RWPE2 (cell line): ENCODE measurements around the gene TRIM2.

Source experiments
- ATAC-seq: fragments of 200-7000 bp; cut with Tn5 transposase; 3 replicates; pipeline ENCODE4 v1.9.1; 2021; ENCODE audit warnings: low read depth
- DNase-seq: peaks from one replicate; pipeline ENCODE4 v3.0.0-alpha.2; 2020; ENCODE audit warnings: low spot score
- H3K27ac ChIP-seq: fragments of 450-650 bp; 2 replicates; pipeline ENCODE4 v1.5.1; 2017; ENCODE audit warnings: mild to moderate bottlenecking; ENCODE audit not compliant: poor library complexity, severe bottlenecking
- H3K27me3 ChIP-seq: fragments of 250-450 bp; sonication (Bioruptor Pico); 2 replicates; pipeline ENCODE4 v1.5.1; 2021; ENCODE audit warnings: mild to moderate bottlenecking, moderate library complexity; ENCODE audit not compliant: insufficient read depth, poor library complexity, severe bottlenecking
- H3K36me3 ChIP-seq: fragments of 250-450 bp; sonication (Bioruptor Pico); 2 replicates; pipeline ENCODE4 v1.5.1; 2020; ENCODE audit warnings: low read depth, mild to moderate bottlenecking, moderate library complexity
- H3K4me1 ChIP-seq: fragments of 250-450 bp; sonication (Bioruptor Pico); 2 replicates; pipeline ENCODE4 v1.5.1; 2021; ENCODE audit warnings: mild to moderate bottlenecking, moderate library complexity; ENCODE audit not compliant: insufficient read depth, poor library complexity, severe bottlenecking
- H3K4me3 ChIP-seq: fragments of 250-450 bp; sonication (Bioruptor Pico); 2 replicates; pipeline ENCODE4 v1.5.1; 2021; ENCODE audit warnings: mild to moderate bottlenecking, moderate library complexity; ENCODE audit not compliant: severe bottlenecking
- H3K9me3 ChIP-seq: fragments of 250-450 bp; sonication (Bioruptor Pico); 2 replicates; pipeline ENCODE4 v1.5.1; 2021; ENCODE audit warnings: mild to moderate bottlenecking, moderate library complexity; ENCODE audit not compliant: severe bottlenecking
- TF ChIP-seq, protein P1 (sequence below): fragments of 450-650 bp; IDR thresholded peaks from one replicate; pipeline ENCODE4 v1.5.1; 2017; ENCODE audit warnings: mild to moderate bottlenecking, moderate library complexity; ENCODE audit not compliant: poor library complexity, severe bottlenecking

TRIM2 gene

DNA sequence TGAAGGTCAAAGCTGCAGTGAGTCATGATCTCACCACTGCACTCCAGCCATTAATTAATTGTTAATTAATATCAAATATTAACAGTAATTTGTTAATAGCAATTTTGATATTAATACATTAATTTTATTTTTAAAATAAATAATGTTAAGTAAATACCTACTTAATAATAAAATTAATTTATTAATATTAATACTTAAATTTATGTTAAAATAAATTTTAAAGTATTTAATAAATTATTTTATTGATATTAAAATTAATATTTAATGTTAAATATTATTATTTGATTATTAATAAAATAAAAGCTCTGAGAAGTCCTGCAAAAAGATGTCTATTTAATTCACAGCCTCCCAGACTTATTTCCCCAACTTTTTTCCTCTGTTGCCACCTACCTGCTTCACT is 25.1 kb upstream of the TRIM2 start:
- no peaks in the 10 kb centered on the region for H3K4me1 ChIP-seq
- DNase-seq (no peak), ATAC-seq (no peak)
- H3K27ac ChIP-seq, result no peak overlapping the region
- no peaks in the 10 kb centered on the region for H3K36me3 ChIP-seq
- H3K27me3 ChIP-seq, result no peaks in the 10 kb centered on the region
- TF ChIP-seq, protein P1, sequence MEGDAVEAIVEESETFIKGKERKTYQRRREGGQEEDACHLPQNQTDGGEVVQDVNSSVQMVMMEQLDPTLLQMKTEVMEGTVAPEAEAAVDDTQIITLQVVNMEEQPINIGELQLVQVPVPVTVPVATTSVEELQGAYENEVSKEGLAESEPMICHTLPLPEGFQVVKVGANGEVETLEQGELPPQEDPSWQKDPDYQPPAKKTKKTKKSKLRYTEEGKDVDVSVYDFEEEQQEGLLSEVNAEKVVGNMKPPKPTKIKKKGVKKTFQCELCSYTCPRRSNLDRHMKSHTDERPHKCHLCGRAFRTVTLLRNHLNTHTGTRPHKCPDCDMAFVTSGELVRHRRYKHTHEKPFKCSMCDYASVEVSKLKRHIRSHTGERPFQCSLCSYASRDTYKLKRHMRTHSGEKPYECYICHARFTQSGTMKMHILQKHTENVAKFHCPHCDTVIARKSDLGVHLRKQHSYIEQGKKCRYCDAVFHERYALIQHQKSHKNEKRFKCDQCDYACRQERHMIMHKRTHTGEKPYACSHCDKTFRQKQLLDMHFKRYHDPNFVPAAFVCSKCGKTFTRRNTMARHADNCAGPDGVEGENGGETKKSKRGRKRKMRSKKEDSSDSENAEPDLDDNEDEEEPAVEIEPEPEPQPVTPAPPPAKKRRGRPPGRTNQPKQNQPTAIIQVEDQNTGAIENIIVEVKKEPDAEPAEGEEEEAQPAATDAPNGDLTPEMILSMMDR, result no peak
- no peaks in the 10 kb centered on the region for H3K9me3 ChIP-seq
- no peak overlapping the region for H3K4me3 ChIP-seq

DNA sequence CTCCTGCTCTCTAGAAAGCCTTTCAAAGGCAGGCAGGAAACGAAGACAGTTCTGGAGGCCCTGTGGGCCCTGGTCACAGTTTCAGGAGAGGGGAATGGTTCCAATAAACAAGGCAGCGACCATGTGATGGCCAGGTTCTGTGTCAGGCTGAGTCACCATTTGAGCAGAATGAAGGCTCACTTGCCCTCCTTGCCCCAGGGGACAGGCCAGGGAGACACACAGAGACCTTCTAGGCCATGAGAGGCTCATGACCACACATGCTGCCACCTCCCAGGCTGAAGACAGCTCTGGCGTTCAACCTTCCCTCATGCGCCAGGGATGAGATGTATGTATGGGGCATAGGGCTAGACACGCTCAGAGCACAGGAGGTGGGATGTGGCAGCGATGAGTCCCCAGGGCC is 22.9 kb upstream of the TRIM2 start:
- DNase-seq, result no peak
- H3K27me3 ChIP-seq, result no peaks in the 10 kb centered on the region
- no peak overlapping the region for H3K4me3 ChIP-seq
- TF ChIP-seq, protein P1, result no peak
- H3K27ac ChIP-seq, result no peak overlapping the region
- H3K36me3 ChIP-seq, result no peaks in the 10 kb centered on the region
- H3K4me1 ChIP-seq, result no peaks in the 10 kb centered on the region
- no peaks in the 10 kb centered on the region for H3K9me3 ChIP-seq
- ATAC-seq, result no peak

DNA sequence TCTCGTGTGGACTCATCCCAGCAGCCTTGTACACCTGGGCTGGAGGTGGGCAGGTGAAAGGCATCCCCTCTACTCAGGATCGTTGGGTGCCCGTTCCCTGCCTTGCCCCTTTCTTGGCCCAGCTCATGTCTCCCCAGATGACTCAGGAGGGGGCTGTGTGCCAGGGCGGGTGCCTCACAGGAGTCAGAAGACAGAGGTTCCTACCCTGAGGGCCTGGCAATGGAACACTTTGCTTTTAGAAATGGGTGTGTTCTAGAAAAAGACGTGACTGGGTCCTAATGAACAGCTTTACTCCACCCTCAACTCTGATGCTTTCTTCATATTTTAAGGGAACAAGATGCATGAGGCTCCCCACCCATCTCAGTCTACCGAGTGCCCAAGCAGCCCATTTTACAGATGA is 22.5 kb upstream of the TRIM2 start:
- no peaks in the 10 kb centered on the region for H3K36me3 ChIP-seq
- DNase-seq (no peak), ATAC-seq (no peak)
- H3K4me3 ChIP-seq, result no peak overlapping the region
- no peaks in the 10 kb centered on the region for H3K27me3 ChIP-seq
- TF ChIP-seq, protein P1, result no peak
- H3K27ac ChIP-seq, result no peak overlapping the region
- H3K4me1 ChIP-seq, result no peaks in the 10 kb centered on the region
- no peaks in the 10 kb centered on the region for H3K9me3 ChIP-seq

DNA sequence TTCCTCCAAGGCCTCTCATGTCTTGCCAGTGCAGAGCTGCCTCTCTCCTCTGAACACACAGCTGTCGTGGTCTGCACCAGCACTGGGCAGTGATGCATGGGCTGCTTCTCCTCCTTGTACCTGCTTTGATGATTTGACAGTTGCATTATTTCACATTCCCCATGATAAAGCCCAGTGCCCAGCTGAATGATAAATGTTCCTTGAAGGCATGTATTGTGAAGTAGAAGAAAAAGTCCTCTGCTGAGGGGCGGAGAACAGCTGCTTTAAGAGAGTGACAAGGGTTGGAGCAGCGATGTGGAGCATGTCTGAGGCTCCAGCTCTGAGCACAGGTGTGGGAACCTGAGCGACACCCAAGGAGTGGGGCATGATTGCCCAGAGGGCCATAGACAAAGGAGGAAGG is 21.1 kb upstream of the TRIM2 start:
- H3K4me1 ChIP-seq, result no peaks in the 10 kb centered on the region
- no peak overlapping the region for H3K27ac ChIP-seq
- no peaks in the 10 kb centered on the region for H3K27me3 ChIP-seq
- no peak for DNase-seq
- no peaks in the 10 kb centered on the region for H3K36me3 ChIP-seq
- no peaks in the 10 kb centered on the region for H3K9me3 ChIP-seq
- no peak overlapping the region for H3K4me3 ChIP-seq
- no peak for ATAC-seq
- TF ChIP-seq, protein P1, result no peak

DNA sequence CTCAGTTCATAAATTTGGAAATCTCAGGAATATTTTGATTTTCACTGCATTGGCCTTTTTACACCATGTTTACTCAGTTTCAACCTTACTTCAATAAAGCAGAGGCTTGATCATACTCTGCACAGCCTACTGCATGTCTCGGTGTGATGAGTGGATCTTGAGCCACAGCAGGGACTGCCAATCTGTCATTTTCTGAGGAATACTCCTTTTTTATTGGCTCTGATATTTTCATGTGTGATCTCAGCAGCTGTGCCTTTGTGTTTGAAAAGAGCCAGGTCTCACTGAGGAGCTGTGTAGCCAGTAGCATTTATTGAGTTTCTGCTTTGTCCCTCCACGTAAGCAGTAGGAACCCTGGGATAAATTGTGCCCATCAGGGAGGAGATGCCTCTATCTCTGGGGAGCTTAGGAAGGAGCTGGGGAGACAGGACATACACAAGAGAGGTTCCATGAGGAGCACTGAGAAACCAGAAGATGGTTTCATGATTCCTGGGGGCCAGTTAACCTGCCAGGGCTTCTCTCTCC is 18.9 kb upstream of the TRIM2 start:
- DNase-seq (no peak), ATAC-seq (no peak)
- Histone ChIP-seq H3K27ac (no peak overlapping the region), H3K36me3 (no peaks in the 10 kb centered on the region), H3K4me1 (no peaks in the 10 kb centered on the region), H3K27me3 (no peaks in the 10 kb centered on the region), H3K4me3 (no peak overlapping the region), H3K9me3 (no peaks in the 10 kb centered on the region)
- TF ChIP-seq, protein P1, result no peak
